HepG2 (cell line): ENCODE data around the gene RALBP1. TPM values are rescaled to one million over a fixed set of nuclear protein-coding genes. Genes with fewer than 3 reads are reported as not detected.

Experiments used
- ATAC-seq: fragments of 200-7000 bp; cut with Tn5 transposase; 3 replicates; pipeline ENCODE4 v1.9.1; 2020; ENCODE audit warnings: mild to moderate bottlenecking, moderate library complexity
- BruUV-seq: library from RNA; stranded (reverse); fragments of 400-500 nt; replicated peaks from 2 replicates; lab custom pipeline; 2021; lab: Mats Ljungman, UMichigan
- CTCF ChIA-PET: fragments of 300-600 bp; formaldehyde crosslinking; extraction: SDS; loops from one replicate; lab custom pipeline; 2021; ENCODE audit warnings: low total read pairs, inconsistent platforms, low intra/inter-chr PET ratio; lab: Yijun Ruan, JAX
- POLR2A ChIA-PET: fragments of 350-600 bp; sonication (Branson Sonifier 250); formaldehyde crosslinking; loops from one replicate; lab custom pipeline; 2020; ENCODE audit warnings: antibody characterized with exemption, inconsistent platforms; lab: Yijun Ruan, JAX
- DNase-seq: peaks from one replicate; pipeline ENCODE4 v3.0.0-alpha.2; 2015; ENCODE audit warnings: low spot score
- FAIRE-seq: peaks from 3 replicates; lab custom pipeline; 2011; peaks lifted over from hg19 to GRCh38; lab: Jason Lieb, UNC
- H2AFZ ChIP-seq: one replicate; pipeline ENCODE4 v1.6.1; 2011; ENCODE audit warnings: low read length, inconsistent platforms
- H3K27ac ChIP-seq: fragments of 300-600 bp; 3 replicates; pipeline ENCODE4 v1.8.0; 2011; ENCODE audit warnings: mixed run types, mild to moderate bottlenecking, mixed read lengths, low read length, inconsistent platforms; ENCODE audit not compliant: insufficient read depth; ENCODE audit errors: extremely low read length
- H3K27me3 ChIP-seq, 2 experiments: fragments of 200-600 bp in 1 of 2; 2 replicates in 1 of 2; 3 replicates in 1 of 2; pipeline versions ENCODE4 v1.6.0 to v1.8.0; 2011; ENCODE audit warnings: low read length in 2 of 2, mild to moderate bottlenecking in 2 of 2, moderate library complexity in 2 of 2, inconsistent platforms in 1 of 2; ENCODE audit not compliant: insufficient read depth in 2 of 2, control insufficient read depth in 1 of 2
- H3K36me3 ChIP-seq, 2 experiments: fragments of 200-600 bp in 1 of 2; replicated peaks in 1 of 2; 2 replicates in 1 of 2; 3 replicates in 1 of 2; pipeline versions ENCODE4 v1.5.1 to v1.8.0; 2011; ENCODE audit warnings: low read length in 2 of 2, inconsistent platforms in 1 of 2; ENCODE audit not compliant: insufficient read depth in 2 of 2, control insufficient read depth in 1 of 2
- H3K4me1 ChIP-seq: 2 replicates; pipeline ENCODE4 v1.5.1; 2012; ENCODE audit warnings: low read length, inconsistent platforms; ENCODE audit not compliant: insufficient read depth
- H3K4me2 ChIP-seq: 2 replicates; pipeline ENCODE4 v1.6.0; 2011; ENCODE audit warnings: low read depth, low read length, inconsistent platforms
- H3K4me3 ChIP-seq, 3 experiments: fragments of 200-600 bp in 1 of 3; sonication (generic), shearing (Covaris generic) in 1 of 3; replicated peaks in 1 of 3; 2 replicates each; pipeline ENCODE4 v1.5.1; 2011 to 2016; ENCODE audit warnings: low read length in 3 of 3, inconsistent platforms in 2 of 3, low read depth in 2 of 3, mild to moderate bottlenecking in 2 of 3, control low read depth in 1 of 3, mixed read lengths in 1 of 3; ENCODE audit not compliant: insufficient read depth in 1 of 3
- H3K79me2 ChIP-seq: one replicate; pipeline ENCODE4 v1.6.1; 2011; ENCODE audit warnings: low read length, inconsistent platforms; ENCODE audit not compliant: insufficient read depth
- H3K9ac ChIP-seq: 2 replicates; pipeline ENCODE4 v1.6.0; 2011; ENCODE audit warnings: mild to moderate bottlenecking, low read depth, low read length, inconsistent platforms; ENCODE audit not compliant: insufficient read depth
- H3K9me3 ChIP-seq: 2 replicates; pipeline ENCODE4 v1.5.1; 2012; ENCODE audit warnings: mild to moderate bottlenecking, low read length
- H4K20me1 ChIP-seq: 2 replicates; pipeline ENCODE4 v1.6.0; 2011; ENCODE audit warnings: inconsistent platforms, mild to moderate bottlenecking, low read length, moderate library complexity; ENCODE audit not compliant: insufficient read depth
- GMEB1 ChIP-seq: sonication (generic); formaldehyde crosslinking; IDR thresholded peaks from 2 replicates; pipeline ENCODE4 v1.5.1; 2020; ENCODE audit warnings: missing genetic modification reagents, mild to moderate bottlenecking, borderline replicate concordance
- KDM1A ChIP-seq: IDR thresholded peaks from 2 replicates; pipeline ENCODE4 v1.6.1; 2016; ENCODE audit warnings: missing compliant biosample characterization
- PHF20 ChIP-seq: sonication (generic); formaldehyde crosslinking; IDR thresholded peaks from 2 replicates; pipeline ENCODE4 v1.5.0; 2020; ENCODE audit warnings: mild to moderate bottlenecking, missing genetic modification reagents
- RXRB ChIP-seq: IDR thresholded peaks from 2 replicates; pipeline ENCODE4 v1.6.1; 2016; ENCODE audit warnings: borderline replicate concordance, missing genetic modification reagents, missing compliant biosample characterization
- ZFP37 ChIP-seq: sonication (generic); formaldehyde crosslinking; IDR thresholded peaks from 2 replicates; pipeline ENCODE4 v1.4.0; 2020; ENCODE audit warnings: missing genetic modification reagents, borderline replicate concordance
- ZNF10 ChIP-seq: sonication (generic); formaldehyde crosslinking; IDR thresholded peaks from 2 replicates; pipeline ENCODE4 v1.4.0; 2020; ENCODE audit warnings: mild to moderate bottlenecking, low read depth, missing genetic modification reagents, borderline replicate concordance
- ZNF235 ChIP-seq: sonication (generic); formaldehyde crosslinking; IDR thresholded peaks from 2 replicates; pipeline ENCODE4 v1.8.1; 2023; ENCODE audit warnings: mild to moderate bottlenecking, missing genetic modification reagents, borderline replicate concordance
- ZNF468 ChIP-seq: sonication (generic); formaldehyde crosslinking; IDR thresholded peaks from 2 replicates; pipeline ENCODE4 v1.8.0; 2022; ENCODE audit warnings: mild to moderate bottlenecking, moderate library complexity, missing genetic modification reagents
- WGBS: methylation state at CpG from one replicate; pipeline ENCODE4 v1.1.6; 2017; ENCODE audit warnings: low lambda C conversion rate; 5-methylcytosine and 5-hydroxymethylcytosine counted together
- in situ Hi-C: cut with HindIII; loops from 2 replicates; pipeline ENCODE4 v1.10.0; 2017; ENCODE audit warnings: low pct_unique_long_range_greater_than_20kb; ENCODE audit not compliant: extremely low pct_ligation_motif_present
- intact Hi-C: fragments of 100-400 bp; cut with micrococcal nuclease; formaldehyde crosslinking; loops from one replicate; pipeline ENCODE4 v1.10.0; 2022; ENCODE audit not compliant: unreplicated experiment
- polyA plus RNA-seq, 8 experiments: library from polyadenylated mRNA; depleted of rRNA in 3 of 8; stranded (reverse) in 7 of 8; unstranded in 1 of 8; fragments of >200 nt; fragmentation: Illumina TruSeq in 4 of 8; extraction: Trizol in 4 of 8; gene quantifications; 2 replicates each; pipeline versions ENCODE4 v1.2.1 to v1.2.3, GENCODE V29; 2011 to 2016; ENCODE audit warnings: low read depth in 4 of 8, missing spikeins in 1 of 8, mixed read lengths in 1 of 8; ENCODE audit not compliant: insufficient read depth in 1 of 8
- total RNA-seq, 5 experiments: library from RNA; depleted of rRNA; stranded (reverse); fragments of >200 nt; fragmentation: Illumina TruSeq; extraction: Trizol; gene quantifications; 2 replicates each; pipeline ENCODE4 v1.2.3, GENCODE V29; 2016; ENCODE audit warnings: low read depth in 1 of 5

Gene RALBP1
- total and polyA plus RNA-seq, 2 of the 13 experiments (the other 11 are each of a cell fraction or from before 2014, with no cell fraction given): 24.5 to 33.1 TPM

GRCh38 chr18:9519399-9519798 lies 44.1 kb downstream of the RALBP1 start:
- H3K27me3 ChIP-seq: no peaks in the 10 kb centered on the region
- peaks cover 23% of the 10 kb centered on the region for H3K4me1 ChIP-seq
- CTCF ChIA-PET: no interaction called here
- WGBS: 88% methylated on average over 1 of the region's 1 CpG
- ATAC-seq (no peak), DNase-seq (no peak), FAIRE-seq (no peak)
- no peak overlapping the region for H3K9ac ChIP-seq
- intact Hi-C loops (loop anchor here (5.0 kb wide), 2 partner anchors 97 to 182 kb away; no protein-coding TSS in a partner anchor), in situ Hi-C loops (no loop called here)
- no peaks in the 10 kb centered on the region for H3K79me2 ChIP-seq
- H3K4me3 ChIP-seq: no peak overlapping the region
- H3K36me3 ChIP-seq: peaks cover 0 to 18% of the 10 kb centered on the region in 2 experiments; a peak in 3 of 5 replicates
- TF ChIP-seq RXRB (CRISPR knock-in tag): no peak
- TF ChIP-seq ZNF468 (CRISPR knock-in tag): no peak
- no peak for TF ChIP-seq KDM1A (CRISPR knock-in tag)
- no peak for TF ChIP-seq PHF20 (CRISPR knock-in tag)
- TF ChIP-seq ZNF235 (CRISPR knock-in tag): no peak
- TF ChIP-seq ZFP37: no peak
- TF ChIP-seq GMEB1 (CRISPR knock-in tag): no peak
- no peak for TF ChIP-seq ZNF10 (CRISPR knock-in tag)
- no peak overlapping the region for H3K27ac ChIP-seq
- POLR2A ChIA-PET: no interaction called here
- H3K9me3 ChIP-seq: no peaks in the 10 kb centered on the region
- BruUV-seq: no TSS peak
- no peak overlapping the region for H2AFZ ChIP-seq
- H3K4me2 ChIP-seq: no peak overlapping the region
- no peaks in the 10 kb centered on the region for H4K20me1 ChIP-seq
